Astrocyte of the spinal cord (primary cell): Measurements from ENCODE around the gene PSME4.
"Not testable (repeated sequence)": the region's sequence is repeated elsewhere in the genome, so short reads cannot be mapped to it uniquely, and the experiment has no call there.

Experiments
- DNase-seq: peaks from one replicate; pipeline ENCODE4 v3.0.0; 2011; ENCODE audit warnings: low read depth, low spot score
- H3K4me3 ChIP-seq: 2 replicates; pipeline ENCODE4 v1.5.1; 2011; ENCODE audit warnings: low read depth, mild to moderate bottlenecking, low read length, moderate library complexity
- in situ Hi-C: cut with HindIII; loops from 2 replicates; pipeline ENCODE4 v1.10.0; 2017; ENCODE audit warnings: low sequenced_read_pairs
- TF ChIP-seq, protein P1 (sequence below): IDR thresholded peaks from 2 replicates; pipeline ENCODE4 v1.5.1; 2012; ENCODE audit warnings: low read depth, mild to moderate bottlenecking, low read length, inconsistent platforms

The PSME4 gene

DNA sequence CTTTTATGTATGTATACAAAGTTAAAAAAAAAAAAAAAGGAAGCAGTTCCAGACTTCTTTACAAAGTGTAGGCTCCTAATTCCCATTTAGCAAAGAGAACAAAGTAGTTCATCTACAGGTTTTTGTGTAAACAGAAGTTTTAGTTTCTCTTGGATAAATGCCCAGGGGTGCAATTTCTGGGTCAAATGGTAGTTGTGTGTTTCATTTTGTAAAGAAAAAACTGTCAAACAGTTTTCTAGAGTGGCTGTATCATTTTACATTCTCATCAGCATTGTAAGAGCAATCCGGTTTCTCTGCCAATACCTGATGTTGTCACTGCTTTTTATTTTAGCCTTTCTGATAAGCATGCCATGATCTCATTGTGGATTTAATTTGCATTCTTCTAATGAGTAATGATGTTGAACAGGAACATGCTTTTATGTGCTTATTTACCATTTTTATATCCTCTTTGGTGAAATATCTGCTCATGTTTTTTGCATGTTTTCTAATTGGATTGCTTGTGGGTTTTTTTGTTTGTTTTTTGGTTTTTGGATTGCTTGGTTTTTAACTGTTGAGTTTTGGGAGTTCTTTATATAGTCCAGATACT, 16.6 kb upstream of the PSME4 start:
- H3K4me3 ChIP-seq, result no peak overlapping the region
- in situ Hi-C loops, result no loop called here
- DNase-seq, result peak; percentile 68
- TF ChIP-seq, protein P1, sequence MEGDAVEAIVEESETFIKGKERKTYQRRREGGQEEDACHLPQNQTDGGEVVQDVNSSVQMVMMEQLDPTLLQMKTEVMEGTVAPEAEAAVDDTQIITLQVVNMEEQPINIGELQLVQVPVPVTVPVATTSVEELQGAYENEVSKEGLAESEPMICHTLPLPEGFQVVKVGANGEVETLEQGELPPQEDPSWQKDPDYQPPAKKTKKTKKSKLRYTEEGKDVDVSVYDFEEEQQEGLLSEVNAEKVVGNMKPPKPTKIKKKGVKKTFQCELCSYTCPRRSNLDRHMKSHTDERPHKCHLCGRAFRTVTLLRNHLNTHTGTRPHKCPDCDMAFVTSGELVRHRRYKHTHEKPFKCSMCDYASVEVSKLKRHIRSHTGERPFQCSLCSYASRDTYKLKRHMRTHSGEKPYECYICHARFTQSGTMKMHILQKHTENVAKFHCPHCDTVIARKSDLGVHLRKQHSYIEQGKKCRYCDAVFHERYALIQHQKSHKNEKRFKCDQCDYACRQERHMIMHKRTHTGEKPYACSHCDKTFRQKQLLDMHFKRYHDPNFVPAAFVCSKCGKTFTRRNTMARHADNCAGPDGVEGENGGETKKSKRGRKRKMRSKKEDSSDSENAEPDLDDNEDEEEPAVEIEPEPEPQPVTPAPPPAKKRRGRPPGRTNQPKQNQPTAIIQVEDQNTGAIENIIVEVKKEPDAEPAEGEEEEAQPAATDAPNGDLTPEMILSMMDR, result no peak

DNA sequence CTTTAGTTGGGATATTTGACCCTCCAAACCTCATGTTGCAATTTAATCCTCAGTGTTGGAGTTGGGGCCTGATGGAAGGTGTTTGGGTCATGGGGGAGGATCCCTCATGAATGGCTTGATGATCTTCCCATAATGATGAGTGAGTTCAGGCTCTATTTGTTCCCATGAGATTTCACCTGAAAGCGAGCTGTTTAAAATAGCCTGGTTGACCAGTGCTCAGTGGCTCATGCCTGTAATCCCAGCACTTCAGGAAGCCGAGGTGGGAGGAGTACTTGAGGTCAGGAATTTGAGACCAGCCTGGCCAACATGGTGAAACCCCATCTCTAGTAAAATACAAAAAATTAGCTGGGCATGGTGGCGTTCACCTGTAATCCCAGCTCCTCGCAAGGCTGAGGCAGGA, 14.9 kb upstream of the PSME4 start:
- in situ Hi-C loops, result no loop called here
- DNase-seq, result no peak
- H3K4me3 ChIP-seq, result no peak overlapping the region
- TF ChIP-seq, protein P1, result no peak

DNA sequence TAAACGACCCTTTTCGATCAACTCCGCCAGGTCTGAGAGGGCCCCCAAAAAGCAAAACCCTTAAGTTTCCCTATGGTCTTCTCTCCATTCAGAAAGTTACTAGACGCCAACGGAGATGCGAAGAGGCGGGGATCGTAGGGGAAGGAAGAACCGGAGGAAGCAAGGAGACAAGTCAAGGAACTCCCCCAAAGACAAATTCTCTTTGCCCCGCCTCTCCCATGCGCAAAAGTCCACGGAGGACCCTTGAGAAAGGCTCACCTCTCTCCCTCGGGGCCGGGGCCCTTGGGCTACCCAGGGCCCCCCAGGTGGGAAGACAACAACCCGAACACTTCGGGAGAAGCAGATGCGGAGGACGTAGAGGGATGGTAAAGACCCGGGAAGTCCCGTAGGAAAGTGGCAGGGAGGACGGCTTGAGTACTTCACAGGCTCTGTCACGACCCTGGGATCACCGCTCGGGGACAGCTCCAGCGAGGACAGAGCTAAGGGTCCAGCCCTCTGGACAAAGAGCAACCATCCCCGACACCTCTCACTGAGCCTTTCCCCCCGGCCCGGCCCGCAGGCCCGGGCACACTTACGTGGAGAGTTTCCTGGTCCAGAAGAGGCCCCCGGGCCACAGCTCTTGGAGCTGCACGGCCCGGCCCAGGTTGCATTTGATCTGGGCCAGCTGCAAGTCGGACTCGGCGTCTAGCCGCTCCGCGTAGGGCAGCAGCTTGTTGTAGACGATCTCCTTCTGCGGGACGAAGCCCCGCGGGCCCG, 647 bp downstream of the PSME4 start:
- in situ Hi-C loops, result no loop called here
- TF ChIP-seq, protein P1, result no peak
- peak; percentile 46 for DNase-seq
- peak overlapping the region; percentile 96 for H3K4me3 ChIP-seq

DNA sequence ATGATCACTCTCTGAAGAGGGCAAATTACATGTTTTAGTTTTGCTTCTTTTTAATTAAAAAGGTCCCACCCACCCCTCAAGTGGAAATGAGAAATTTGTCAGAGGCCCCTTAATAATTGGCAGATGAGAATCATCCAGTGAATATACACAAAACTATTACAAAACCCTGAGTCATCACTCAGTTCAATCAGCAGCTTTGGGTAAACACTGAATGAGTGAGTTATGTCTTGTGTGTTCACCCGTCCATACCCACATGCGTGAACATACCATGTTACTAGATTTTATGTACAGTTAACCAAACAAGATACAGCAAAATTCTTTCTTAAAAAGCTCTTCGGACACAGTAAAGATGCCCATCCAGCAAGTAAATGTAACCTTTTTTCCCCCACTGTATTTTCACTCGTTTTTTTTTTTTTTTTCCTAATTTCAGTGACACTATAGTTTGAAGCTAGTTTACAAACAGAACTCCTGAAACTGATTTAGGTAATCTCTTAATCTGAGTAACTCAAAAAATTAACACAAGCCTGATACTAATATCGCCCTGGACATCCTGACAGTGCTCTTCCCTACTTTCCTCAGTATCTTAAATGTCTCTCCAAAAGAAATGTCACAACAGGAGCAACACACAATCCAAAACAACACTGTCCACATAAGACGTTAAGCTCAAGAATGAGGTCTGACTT, 1.4 kb downstream of the PSME4 start:
- peak; percentile 53 for DNase-seq
- TF ChIP-seq, protein P1, result no peak
- in situ Hi-C loops, result no loop called here
- H3K4me3 ChIP-seq, result peak overlapping the region; percentile 96

DNA sequence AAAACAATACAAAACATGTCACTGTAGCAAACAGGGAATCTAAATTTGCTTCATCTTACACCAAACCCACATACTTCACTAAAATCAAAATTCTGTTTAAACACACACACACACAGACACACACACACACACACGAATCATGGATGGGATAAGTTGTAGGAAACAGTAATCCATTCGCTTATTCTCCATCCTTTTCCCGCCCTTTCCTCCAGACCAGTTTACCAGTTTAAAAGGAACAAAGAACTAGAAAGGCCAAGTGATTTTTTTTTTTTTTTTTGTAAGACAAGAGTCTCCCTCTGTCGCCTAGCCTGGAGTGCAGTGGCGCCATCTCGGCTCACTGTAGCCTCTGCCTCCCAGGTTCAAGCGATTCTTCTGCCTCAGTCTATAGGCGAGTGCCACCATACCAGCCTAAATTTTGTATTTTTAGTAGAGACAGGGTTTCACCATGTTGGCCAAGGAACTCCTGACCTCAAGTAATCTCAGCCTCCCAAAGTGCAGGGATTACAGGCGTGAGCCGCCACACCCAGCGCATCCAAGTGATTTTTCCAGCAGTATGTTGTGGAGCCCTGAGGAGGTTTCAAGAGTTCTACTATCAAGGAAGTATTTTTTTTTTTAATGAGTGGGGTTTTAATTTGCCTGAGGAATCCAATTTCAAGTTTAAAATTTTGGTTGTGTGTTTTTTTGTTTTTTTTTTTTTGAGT, 5.7 kb downstream of the PSME4 start:
- in situ Hi-C loops, result no loop called here
- TF ChIP-seq, protein P1, result no peak
- no peak overlapping the region for H3K4me3 ChIP-seq
- no peak for DNase-seq

DNA sequence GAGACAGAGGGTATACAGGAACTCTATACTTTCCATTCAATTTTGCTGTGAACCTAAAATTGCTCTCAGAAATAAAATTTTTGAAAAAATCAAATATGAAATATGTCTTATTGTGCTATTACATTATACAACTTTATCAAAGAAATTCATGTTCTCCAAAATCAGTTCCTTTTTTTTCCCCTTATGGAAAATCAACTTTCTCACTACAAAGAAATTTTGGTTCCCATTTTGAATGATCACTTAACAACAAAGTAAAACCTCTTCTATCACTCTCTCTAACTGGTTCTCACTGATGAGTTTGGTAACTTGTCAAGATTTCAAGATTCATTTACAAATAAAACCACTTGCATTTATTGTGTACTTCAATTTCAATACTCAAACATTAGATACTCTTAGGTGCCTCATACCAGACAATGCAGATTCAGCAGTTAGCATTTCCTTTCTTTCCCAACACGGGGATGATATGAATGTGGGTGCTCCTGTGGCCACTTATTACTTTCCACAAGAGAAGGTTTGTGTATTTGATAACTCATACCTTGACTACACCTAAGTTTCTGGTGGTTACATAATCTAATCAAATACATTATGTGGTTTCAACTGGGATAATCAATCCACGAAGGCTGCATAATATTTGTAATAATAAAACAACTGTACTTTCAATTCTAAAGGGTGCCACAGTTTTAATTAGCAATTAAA, 6.4 kb downstream of the PSME4 start:
- DNase-seq, result no peak
- H3K4me3 ChIP-seq, result no peak overlapping the region
- in situ Hi-C loops, result no loop called here
- TF ChIP-seq, protein P1, result no peak

DNA sequence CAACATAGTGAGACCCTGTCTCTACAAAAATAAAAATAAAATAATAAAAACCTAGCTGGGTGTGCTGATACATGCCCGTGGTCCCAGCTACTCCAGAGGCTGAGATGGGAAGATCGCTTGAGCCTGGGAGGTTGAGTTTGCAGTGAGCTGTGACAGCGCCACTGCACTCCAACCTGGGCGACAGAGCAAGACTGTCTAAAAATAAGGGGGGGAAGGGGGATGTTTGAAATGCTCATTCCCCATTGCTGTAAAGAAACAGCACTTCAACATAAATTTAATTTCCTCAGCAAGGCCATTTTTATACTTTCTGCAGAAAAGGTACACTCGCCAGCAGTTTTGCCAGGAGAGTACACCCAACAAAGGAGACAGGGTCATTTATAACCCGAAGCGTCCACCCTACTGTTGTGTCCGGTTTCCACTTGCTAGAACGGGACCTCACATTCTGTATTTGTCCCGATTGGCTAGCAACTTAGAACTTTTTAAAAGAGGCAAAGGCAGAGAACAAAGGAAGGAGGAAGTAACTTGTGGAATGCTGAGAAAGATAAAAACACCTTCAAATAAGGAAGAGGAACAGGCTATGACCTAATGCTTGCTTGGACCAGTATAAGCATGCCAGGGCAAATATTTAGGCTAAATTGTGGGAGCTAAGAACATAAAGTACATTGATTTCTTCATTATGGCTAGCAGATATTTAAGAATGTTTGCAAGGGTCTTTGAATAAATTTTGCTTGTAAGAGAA, 9.1 kb downstream of the PSME4 start:
- H3K4me3 ChIP-seq, in situ Hi-C loops: not testable (repeated sequence)
- peak; percentile 16 for DNase-seq
